Activated T-helper 1 cell treated with anti-CD3 and anti-CD28 coated beads, Interleukin-12 subunit alpha, Interleukin-12 subunit beta, Interleukin-2, Interleukin-4 antibody, amounts not matched to agents 30 ng/mL and 10 ng/mL and 1 ng/mL, durations not matched to agents 14 hours and 24 hours and 36 hours (primary cell): Measurements from ENCODE around the gene SCAMP5. TPM values are rescaled to one million over a fixed set of nuclear protein-coding genes. Genes with fewer than 3 reads are reported as not detected.
A peak's percentile ranks its signal among the peaks of the same experiment; 100 is the strongest.

Experiments
- DNase-seq: peaks from one replicate; pipeline ENCODE4 v3.0.0; 2021; ENCODE audit warnings: low spot score
- H3K27ac Mint-ChIP-seq: one replicate; pipeline ENCODE4 v1.8.0; 2021; ENCODE audit warnings: mild to moderate bottlenecking, mixed read lengths
- H3K27me3 Mint-ChIP-seq: one replicate; pipeline ENCODE4 v1.8.0; 2022; ENCODE audit warnings: mild to moderate bottlenecking, moderate library complexity, mixed read lengths; ENCODE audit not compliant: insufficient read depth
- H3K36me3 Mint-ChIP-seq: one replicate; pipeline ENCODE4 v1.8.0; 2021; ENCODE audit warnings: low read depth, mixed read lengths
- H3K4me1 Mint-ChIP-seq: one replicate; pipeline ENCODE4 v1.8.0; 2021; ENCODE audit warnings: low read depth, mixed read lengths
- H3K4me3 Mint-ChIP-seq: one replicate; pipeline ENCODE4 v1.8.0; 2021; ENCODE audit warnings: mild to moderate bottlenecking, moderate library complexity, mixed read lengths
- H3K9me3 Mint-ChIP-seq: one replicate; pipeline ENCODE4 v1.8.0; 2021; ENCODE audit warnings: mixed read lengths
- intact Hi-C: fragments of 100-400 bp; cut with micrococcal nuclease; formaldehyde crosslinking; loops from one replicate; pipeline ENCODE4 v1.15.1; 2024
- total RNA-seq: library from RNA; stranded (reverse); gene quantifications from 2 replicates; pipeline ENCODE4 v1.2.3, GENCODE V29; 2022

SCAMP5 gene
- total RNA-seq, 1 donor from 2014 or later, result 2.0 TPM

DNA sequence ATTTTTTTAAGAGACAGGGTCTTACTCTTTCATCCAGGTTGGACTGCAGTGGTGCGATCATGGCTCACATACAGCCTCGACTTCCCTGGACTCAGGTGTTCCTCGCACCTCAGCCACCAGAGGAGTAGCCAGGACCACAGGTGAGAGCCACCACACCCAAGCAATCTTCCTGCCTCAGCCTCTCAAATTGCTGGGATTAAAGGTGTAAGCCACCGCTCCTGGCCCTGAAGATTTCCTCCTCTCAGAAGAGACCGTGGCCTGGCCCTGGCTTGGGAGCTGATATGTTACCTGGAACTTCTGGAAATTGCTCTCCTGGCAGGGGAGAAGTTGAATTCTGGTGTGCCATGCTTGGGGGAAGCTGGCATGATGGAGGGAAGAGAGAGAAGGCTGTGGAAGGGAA, 64.2 kb downstream of the SCAMP5 start:
- Mint-ChIP-seq H3K4me1 (peaks cover 54% of the 10 kb centered on the region), H3K27ac (peak overlapping the region; percentile 61), H3K4me3 (no peak overlapping the region), H3K36me3 (peaks cover 25% of the 10 kb centered on the region), H3K9me3 (peaks cover 3% of the 10 kb centered on the region), H3K27me3 (no peaks in the 10 kb centered on the region)
- intact Hi-C loops, result no loop called here
- DNase-seq, result no peak

DNA sequence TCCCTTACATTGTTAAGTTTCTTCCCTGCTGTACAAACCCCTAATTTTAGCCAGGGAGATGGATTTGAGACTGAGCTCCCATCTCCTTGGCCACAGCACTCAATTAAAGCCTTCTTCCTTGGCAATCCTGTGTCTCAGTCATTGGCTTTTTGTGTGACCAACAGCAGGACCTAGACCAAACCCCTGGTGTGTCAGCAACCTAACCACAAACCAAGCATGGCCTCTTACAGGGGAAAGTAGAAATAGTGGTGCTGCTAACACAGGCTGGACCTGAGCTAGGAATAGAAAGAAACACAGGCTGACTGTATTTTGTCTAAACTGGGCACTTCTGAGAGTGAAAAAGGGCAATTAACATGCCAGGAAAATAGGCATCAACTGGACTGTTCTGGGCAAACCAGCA, 65.9 kb downstream of the SCAMP5 start:
- intact Hi-C loops, result no loop called here
- no peak for DNase-seq
- H3K36me3 Mint-ChIP-seq, result peaks cover 29% of the 10 kb centered on the region
- H3K27ac Mint-ChIP-seq, result peak overlapping the region; percentile 31
- peak overlapping the region; percentile 60 for H3K4me3 Mint-ChIP-seq
- peaks cover 58% of the 10 kb centered on the region for H3K4me1 Mint-ChIP-seq
- peaks cover 16% of the 10 kb centered on the region for H3K9me3 Mint-ChIP-seq
- no peaks in the 10 kb centered on the region for H3K27me3 Mint-ChIP-seq

DNA sequence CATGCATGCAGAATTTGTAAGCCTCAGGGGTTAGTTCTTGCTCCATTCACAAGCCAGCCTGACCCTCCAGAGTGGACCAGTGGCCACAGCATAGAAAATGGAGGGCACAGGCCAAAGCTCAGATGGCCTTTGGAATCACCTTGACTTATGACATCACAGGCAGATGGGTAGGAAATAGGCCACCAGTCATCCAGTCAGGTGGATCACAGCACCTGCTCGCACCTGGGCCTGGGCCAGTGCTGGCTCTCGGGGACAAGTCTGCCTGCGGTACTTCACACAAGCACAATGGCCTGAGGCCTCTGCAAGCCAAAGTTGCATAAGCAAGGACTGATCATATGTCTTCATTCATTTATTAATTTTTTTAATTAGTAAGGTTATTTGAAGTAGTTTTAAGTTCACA, 67.3 kb downstream of the SCAMP5 start:
- no peak overlapping the region for H3K4me3 Mint-ChIP-seq
- H3K27ac Mint-ChIP-seq, result no peak overlapping the region
- H3K27me3 Mint-ChIP-seq, result no peaks in the 10 kb centered on the region
- H3K9me3 Mint-ChIP-seq, result peaks cover 20% of the 10 kb centered on the region
- intact Hi-C loops, result no loop called here
- peaks cover 35% of the 10 kb centered on the region for H3K36me3 Mint-ChIP-seq
- no peak for DNase-seq
- H3K4me1 Mint-ChIP-seq, result peaks cover 69% of the 10 kb centered on the region

- intact Hi-C loops, result no loop called here
- peaks cover 20% of the 10 kb centered on the region for H3K9me3 Mint-ChIP-seq
- no peaks in the 10 kb centered on the region for H3K27me3 Mint-ChIP-seq
- H3K4me1 Mint-ChIP-seq, result peaks cover 68% of the 10 kb centered on the region
- H3K36me3 Mint-ChIP-seq, result peaks cover 37% of the 10 kb centered on the region
- no peak for DNase-seq
- no peak overlapping the region for H3K27ac Mint-ChIP-seq
- H3K4me3 Mint-ChIP-seq, result no peak overlapping the region
Measured at GRCh38 chr15:75063338-75063737, 68.0 kb downstream of the SCAMP5 start.

DNA sequence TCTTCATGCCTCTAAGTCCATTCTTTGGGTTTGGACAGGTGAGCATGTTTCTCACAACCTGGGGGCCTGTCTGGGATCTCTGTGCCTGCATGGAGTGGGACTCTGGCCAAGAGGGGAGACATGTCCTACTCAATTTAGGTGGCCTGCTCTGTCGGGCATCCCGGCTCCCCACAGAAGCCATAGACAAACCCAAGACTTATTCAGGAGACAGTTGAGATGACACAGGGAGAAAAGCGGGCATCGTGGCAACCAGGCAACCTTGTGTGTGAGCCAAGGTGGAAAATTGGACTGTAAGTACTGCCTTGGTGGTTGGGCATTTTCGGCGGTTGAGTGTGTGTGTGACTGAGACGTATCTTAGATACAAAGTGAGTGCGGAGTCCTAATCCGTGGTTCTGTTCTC, 68.5 kb downstream of the SCAMP5 start:
- Mint-ChIP-seq H3K9me3 (peaks cover 20% of the 10 kb centered on the region), H3K4me3 (no peak overlapping the region), H3K27me3 (no peaks in the 10 kb centered on the region), H3K27ac (no peak overlapping the region), H3K36me3 (peaks cover 40% of the 10 kb centered on the region), H3K4me1 (peaks cover 69% of the 10 kb centered on the region)
- intact Hi-C loops, result no loop called here
- no peak for DNase-seq

GRCh38 chr15:75064846-75065245, 69.5 kb downstream of the SCAMP5 start:
- H3K27me3 Mint-ChIP-seq, result no peaks in the 10 kb centered on the region
- H3K4me3 Mint-ChIP-seq, result no peak overlapping the region
- H3K4me1 Mint-ChIP-seq, result peaks cover 79% of the 10 kb centered on the region
- intact Hi-C loops, result loop anchor here (5.0 kb wide), 2 partner anchors 38 to 87 kb away; no protein-coding TSS in a partner anchor
- no peak for DNase-seq
- H3K27ac Mint-ChIP-seq, result no peak overlapping the region
- peaks cover 20% of the 10 kb centered on the region for H3K9me3 Mint-ChIP-seq
- H3K36me3 Mint-ChIP-seq, result peaks cover 38% of the 10 kb centered on the region

- peak overlapping the region; percentile 48 for H3K4me3 Mint-ChIP-seq
- H3K9me3 Mint-ChIP-seq, result peaks cover 20% of the 10 kb centered on the region
- H3K27ac Mint-ChIP-seq, result peak overlapping the region; percentile 69
- DNase-seq, result no peak
- peaks cover 85% of the 10 kb centered on the region for H3K4me1 Mint-ChIP-seq
- peaks cover 38% of the 10 kb centered on the region for H3K36me3 Mint-ChIP-seq
- intact Hi-C loops, result loop anchor here (5.0 kb wide), 2 partner anchors 38 to 87 kb away; no protein-coding TSS in a partner anchor
- H3K27me3 Mint-ChIP-seq, result no peaks in the 10 kb centered on the region
Measured at GRCh38 chr15:75065467-75065850, 70.1 kb downstream of the SCAMP5 start.

- Mint-ChIP-seq H3K9me3 (peaks cover 20% of the 10 kb centered on the region), H3K4me3 (peak overlapping the region; percentile 48), H3K27me3 (no peaks in the 10 kb centered on the region), H3K4me1 (peaks cover 86% of the 10 kb centered on the region), H3K36me3 (peaks cover 38% of the 10 kb centered on the region), H3K27ac (peak overlapping the region; percentile 69)
- intact Hi-C loops, result loop anchor here (2.0 to 5.0 kb wide), 3 partner anchors 39 to 289 kb away; no protein-coding TSS in a partner anchor
- DNase-seq, result no peak
Measured at GRCh38 chr15:75065851-75066509, 70.6 kb downstream of the SCAMP5 start.

- DNase-seq, result peak; percentile 79
- peak overlapping the region; percentile 96 for H3K27ac Mint-ChIP-seq
- H3K36me3 Mint-ChIP-seq, result peaks cover 42% of the 10 kb centered on the region
- intact Hi-C loops, result loop anchor here (1.0 to 5.0 kb wide), 8 partner anchors 10 to 290 kb away; no protein-coding TSS in a partner anchor
- H3K4me1 Mint-ChIP-seq, result peaks cover 91% of the 10 kb centered on the region
- H3K27me3 Mint-ChIP-seq, result no peaks in the 10 kb centered on the region
- H3K9me3 Mint-ChIP-seq, result peaks cover 20% of the 10 kb centered on the region
- peak overlapping the region; percentile 73 for H3K4me3 Mint-ChIP-seq
Measured at GRCh38 chr15:75067123-75067830, 71.9 kb downstream of the SCAMP5 start.

DNA sequence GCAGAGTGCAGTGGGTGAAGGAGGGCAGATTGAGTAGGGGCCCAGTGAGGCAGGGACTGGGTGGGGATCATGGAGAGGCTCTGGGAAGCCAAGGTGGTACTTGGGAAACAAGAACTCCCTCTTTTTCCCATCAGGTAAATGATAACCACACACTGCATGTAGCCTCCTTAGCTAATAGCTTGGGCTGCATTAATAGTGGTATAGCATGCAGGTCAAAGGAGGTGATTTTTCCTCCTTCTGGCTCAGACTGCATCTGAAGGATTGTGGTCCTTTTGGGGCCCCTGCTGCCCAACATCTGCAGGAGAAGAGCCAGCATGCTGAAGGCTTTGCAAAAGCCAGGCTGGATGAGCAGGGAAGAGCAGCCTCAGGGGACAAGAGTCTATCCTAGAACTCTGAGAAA, 73.4 kb downstream of the SCAMP5 start:
- Mint-ChIP-seq H3K4me3 (peak overlapping the region; percentile 53), H3K27ac (peak overlapping the region; percentile 96), H3K27me3 (no peaks in the 10 kb centered on the region), H3K4me1 (peaks cover 94% of the 10 kb centered on the region), H3K36me3 (peaks cover 42% of the 10 kb centered on the region), H3K9me3 (peaks cover 20% of the 10 kb centered on the region)
- DNase-seq, result no peak
- intact Hi-C loops, result loop anchor here (5.0 kb wide), 2 partner anchors 41 to 84 kb away; no protein-coding TSS in a partner anchor

- peaks cover 88% of the 10 kb centered on the region for H3K4me1 Mint-ChIP-seq
- intact Hi-C loops, result loop anchor here (5.0 kb wide), 2 partner anchors 42 to 83 kb away; no protein-coding TSS in a partner anchor
- peaks cover 36% of the 10 kb centered on the region for H3K36me3 Mint-ChIP-seq
- H3K4me3 Mint-ChIP-seq, result peak overlapping the region; percentile 46
- peak; percentile 22 for DNase-seq
- peaks cover 18% of the 10 kb centered on the region for H3K9me3 Mint-ChIP-seq
- H3K27ac Mint-ChIP-seq, result peak overlapping the region; percentile 82
- H3K27me3 Mint-ChIP-seq, result no peaks in the 10 kb centered on the region
Measured at GRCh38 chr15:75069301-75069925, 74.0 kb downstream of the SCAMP5 start.

DNA sequence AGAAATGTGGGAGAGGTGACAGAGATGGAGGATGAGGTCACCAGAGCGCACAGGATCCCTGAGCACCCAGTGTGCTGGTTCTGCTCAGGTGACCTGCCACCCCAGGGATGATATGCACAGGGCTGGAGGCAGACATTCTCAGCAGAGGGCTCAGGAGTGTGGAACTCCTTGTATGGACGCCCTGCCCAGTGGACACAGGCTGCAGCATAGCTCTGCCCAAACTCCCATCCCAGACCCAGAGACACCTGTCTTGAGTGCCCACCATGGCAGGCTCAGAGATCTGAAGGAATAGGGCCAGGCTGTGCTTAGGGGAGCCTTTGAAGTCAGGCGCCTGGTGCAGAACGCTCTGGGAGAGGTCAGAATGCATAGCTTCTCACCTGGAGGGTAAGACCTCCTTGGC, 75.3 kb downstream of the SCAMP5 start:
- H3K4me3 Mint-ChIP-seq, result no peak overlapping the region
- H3K4me1 Mint-ChIP-seq, result peaks cover 75% of the 10 kb centered on the region
- peak overlapping the region; percentile 32 for H3K27ac Mint-ChIP-seq
- H3K27me3 Mint-ChIP-seq, result peaks cover 2% of the 10 kb centered on the region
- peaks cover 12% of the 10 kb centered on the region for H3K9me3 Mint-ChIP-seq
- H3K36me3 Mint-ChIP-seq, result peaks cover 30% of the 10 kb centered on the region
- no peak for DNase-seq
- intact Hi-C loops, result no loop called here
